AG09309 (cell line): ENCODE measurements around the gene LRFN3.

Source experiments
- DNase-seq: peaks from one replicate; pipeline ENCODE4 v3.0.0-alpha.2; 2010; ENCODE audit warnings: low read depth
- H3K4me3 ChIP-seq: 2 replicates; pipeline ENCODE4 v1.5.1; 2011; ENCODE audit warnings: mild to moderate bottlenecking, low read depth, low read length, moderate library complexity; ENCODE audit not compliant: control insufficient read depth
- TF ChIP-seq, protein P1 (sequence below): IDR thresholded peaks from 2 replicates; pipeline ENCODE4 v1.5.1; 2011; ENCODE audit warnings: mild to moderate bottlenecking, low read depth, low read length, inconsistent platforms; ENCODE audit not compliant: insufficient read depth, control insufficient read depth; ENCODE audit errors: missing control alignments

Gene LRFN3

DNA sequence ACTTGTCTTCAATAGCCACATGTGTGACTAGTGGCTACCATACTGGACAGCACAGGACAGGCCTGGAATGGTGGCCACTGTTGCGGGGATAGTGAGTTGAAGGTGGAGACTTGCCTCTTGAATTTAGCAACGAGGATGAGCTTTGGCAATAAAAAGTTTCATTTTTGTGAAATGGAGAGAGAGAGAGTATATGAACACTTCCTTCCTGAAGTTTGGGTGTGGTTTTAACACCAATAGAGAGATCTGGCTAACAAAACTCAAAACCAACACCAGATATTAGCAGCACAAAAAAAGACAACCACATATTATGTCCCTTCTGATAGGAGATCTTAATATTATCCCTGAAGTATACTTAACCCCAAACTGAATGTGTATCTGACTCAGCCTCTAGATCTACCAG lies 6.3 kb upstream of the LRFN3 start:
- no peak overlapping the region for H3K4me3 ChIP-seq
- TF ChIP-seq, protein P1, sequence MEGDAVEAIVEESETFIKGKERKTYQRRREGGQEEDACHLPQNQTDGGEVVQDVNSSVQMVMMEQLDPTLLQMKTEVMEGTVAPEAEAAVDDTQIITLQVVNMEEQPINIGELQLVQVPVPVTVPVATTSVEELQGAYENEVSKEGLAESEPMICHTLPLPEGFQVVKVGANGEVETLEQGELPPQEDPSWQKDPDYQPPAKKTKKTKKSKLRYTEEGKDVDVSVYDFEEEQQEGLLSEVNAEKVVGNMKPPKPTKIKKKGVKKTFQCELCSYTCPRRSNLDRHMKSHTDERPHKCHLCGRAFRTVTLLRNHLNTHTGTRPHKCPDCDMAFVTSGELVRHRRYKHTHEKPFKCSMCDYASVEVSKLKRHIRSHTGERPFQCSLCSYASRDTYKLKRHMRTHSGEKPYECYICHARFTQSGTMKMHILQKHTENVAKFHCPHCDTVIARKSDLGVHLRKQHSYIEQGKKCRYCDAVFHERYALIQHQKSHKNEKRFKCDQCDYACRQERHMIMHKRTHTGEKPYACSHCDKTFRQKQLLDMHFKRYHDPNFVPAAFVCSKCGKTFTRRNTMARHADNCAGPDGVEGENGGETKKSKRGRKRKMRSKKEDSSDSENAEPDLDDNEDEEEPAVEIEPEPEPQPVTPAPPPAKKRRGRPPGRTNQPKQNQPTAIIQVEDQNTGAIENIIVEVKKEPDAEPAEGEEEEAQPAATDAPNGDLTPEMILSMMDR: no peak
- DNase-seq: no peak

DNA sequence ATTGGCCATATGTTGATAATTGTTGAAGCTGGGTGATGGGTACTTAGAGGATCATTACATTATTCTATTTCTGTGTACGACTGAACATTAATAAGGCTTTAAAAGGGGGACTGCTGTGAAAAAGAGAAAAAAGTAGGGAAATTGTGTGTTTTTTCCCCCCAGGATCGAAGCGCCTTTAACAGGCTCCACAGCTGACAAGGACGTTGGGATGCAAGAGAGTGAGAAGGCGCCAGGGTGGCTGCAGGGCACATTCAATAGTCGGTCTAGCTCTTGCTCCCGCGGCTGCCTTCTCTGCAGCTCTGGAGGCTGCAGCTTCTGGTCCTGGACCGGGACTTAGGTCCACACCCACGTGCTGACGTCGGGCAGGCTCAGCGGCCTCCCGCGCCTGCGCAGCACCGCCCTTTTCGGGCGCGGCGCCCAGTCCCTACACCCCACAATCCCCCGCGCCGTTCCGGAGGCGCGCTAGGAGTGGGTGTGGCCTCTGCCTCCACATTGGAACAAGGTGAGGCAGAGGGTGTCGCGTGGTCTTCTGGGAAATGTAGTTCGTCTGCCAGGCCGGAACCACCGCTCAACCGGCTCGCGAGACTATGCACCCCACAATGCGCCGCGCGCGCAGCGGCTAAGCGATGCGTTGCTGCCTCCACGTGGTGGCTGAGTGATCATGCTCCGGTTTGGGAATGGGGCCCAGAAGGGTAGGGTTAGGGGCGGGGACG lies 4.9 kb upstream of the LRFN3 start:
- DNase-seq: peak; percentile 97
- peak overlapping the region; percentile 23 for H3K4me3 ChIP-seq
- TF ChIP-seq, protein P1: peak; percentile 98

DNA sequence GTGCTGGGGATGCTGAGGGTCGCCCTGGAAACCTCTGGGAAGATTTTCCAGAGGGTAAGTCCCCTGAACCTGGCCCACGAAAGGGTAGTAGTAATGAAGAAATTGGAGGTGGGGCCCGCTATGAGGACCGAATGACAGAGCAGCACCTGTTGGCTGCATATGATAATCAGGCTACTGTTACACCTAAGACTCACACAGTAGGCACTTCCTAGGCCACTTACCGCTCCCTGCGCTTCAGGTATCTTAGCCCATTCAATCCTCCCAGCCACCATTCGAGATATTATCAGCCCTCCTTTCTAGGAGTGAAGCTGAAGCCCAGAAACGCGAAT lies 4.3 kb upstream of the LRFN3 start:
- H3K4me3 ChIP-seq: no peak overlapping the region
- TF ChIP-seq, protein P1: no peak
- DNase-seq: no peak

DNA sequence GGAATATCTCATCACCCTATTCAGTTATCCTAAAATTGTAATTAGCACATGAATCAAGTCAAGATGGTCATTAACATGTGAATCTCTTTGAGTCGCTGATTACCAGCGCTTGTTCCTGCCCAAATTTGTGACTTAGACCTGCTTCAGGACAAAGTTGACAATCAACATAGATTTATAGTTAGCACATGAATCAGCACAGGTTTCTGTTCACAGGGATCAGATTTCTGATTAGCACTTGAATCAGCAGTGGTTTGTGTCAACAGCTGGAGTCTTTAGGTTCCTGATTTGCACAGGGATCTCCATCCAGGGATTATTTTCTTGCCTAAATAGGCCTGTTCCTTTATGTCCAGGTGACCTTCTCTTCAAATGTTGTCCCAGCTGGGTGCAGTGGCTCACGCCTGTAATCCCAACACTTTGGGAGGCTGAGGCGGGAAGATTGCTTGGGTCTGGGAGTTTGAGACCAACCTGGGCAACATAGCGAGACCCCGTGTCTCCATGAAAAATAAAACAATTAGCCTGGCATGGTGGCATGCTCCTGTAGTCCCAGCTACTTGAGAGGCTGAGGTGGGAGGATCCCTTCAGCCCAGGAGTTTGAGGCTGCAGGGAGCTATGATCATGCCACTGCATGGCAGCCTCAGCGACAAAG lies 3.8 kb upstream of the LRFN3 start:
- no peak overlapping the region for H3K4me3 ChIP-seq
- TF ChIP-seq, protein P1: no peak
- DNase-seq: no peak

DNA sequence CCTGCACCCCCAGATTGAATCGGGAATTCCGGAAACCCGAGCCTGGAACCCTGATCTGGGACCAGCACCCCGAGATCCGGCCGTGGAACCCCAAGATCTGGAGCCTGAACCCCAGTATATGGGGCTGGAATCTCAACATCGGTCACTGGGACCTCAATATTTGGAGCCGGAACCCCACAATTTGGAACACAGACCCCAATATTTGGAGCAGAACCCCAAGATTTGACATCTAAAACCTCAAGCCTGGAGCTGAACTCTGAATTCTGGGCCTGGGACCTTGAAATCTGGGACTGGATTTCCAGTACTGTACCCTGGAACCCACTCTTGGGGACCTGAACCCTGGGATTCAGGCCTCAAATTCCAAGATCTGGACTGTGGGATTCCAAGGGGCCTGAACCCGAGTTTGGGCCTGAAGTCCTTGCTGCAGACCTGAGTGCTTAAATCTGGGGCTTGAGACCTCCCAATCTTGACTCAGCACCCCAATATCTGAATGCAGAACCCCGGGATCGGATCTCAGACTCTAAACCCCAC lies 629 bp downstream of the LRFN3 start:
- DNase-seq: no peak
- H3K4me3 ChIP-seq: peak overlapping the region; percentile 60
- TF ChIP-seq, protein P1: no peak

DNA sequence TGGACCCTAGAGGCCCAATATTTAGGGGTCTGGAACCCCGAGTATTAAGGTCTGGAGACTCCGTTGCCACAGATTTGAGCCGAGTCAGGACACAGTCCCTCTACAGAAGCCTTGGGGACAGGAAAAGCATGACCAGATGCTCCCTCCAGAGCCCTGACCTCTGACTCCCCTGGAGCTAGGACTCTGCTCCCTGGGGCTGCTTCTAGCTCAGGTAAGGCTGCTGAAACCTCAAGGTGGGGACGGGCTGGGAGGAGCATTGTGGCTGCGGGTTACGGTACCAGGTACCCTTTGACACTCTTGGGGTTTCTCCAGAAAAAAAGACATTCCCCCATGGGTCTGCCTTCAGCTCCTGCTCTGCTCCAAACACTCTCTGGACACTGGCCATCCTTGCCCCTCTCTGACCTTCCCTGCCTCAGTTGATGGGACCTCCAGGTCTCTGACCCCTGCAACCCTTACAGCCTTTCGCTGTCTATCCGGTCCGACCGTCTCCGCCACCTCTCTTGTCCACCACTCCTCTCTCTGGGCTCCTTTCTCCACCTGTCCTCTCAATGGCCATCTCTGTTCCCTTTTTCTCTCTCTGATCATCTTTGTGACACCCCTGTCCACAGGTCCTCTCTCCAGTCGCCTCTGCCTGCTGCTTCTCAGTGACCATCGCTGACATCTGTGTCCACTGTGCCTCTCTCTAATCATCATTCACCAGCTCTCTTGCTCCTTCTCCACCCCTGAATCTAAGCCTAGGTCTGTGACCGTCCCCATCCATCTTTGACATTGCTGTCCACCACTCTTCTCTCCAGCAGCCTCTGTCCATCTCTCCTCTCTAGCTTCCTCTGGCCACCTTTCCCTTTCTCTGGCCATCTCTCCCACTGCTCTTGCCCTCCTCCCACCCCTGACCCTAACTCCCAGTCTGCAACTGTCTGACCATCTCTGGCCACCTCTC lies 1.4 kb downstream of the LRFN3 start:
- no peak for DNase-seq
- TF ChIP-seq, protein P1: no peak
- peak overlapping the region; percentile 60 for H3K4me3 ChIP-seq
